GM23338 (cell line): ENCODE measurements around the gene TMEM218. TPM values are rescaled to one million over a fixed set of nuclear protein-coding genes. Genes with fewer than 3 reads are reported as not detected.

Source experiments
- ATAC-seq: fragments of 200-7000 bp; cut with Tn5 transposase; 3 replicates; pipeline ENCODE4 v1.9.1; 2020
- DNase-seq: peaks from one replicate; pipeline ENCODE4 v3.0.0-alpha.2; 2015; ENCODE audit warnings: low spot score
- H2AFZ ChIP-seq: fragments of 200-600 bp; sonication (generic); 2 replicates; pipeline ENCODE4 v1.8.0; 2016; ENCODE audit warnings: antibody characterized with exemption, mild to moderate bottlenecking, moderate library complexity
- H3F3A ChIP-seq: fragments of 200-600 bp; sonication (generic); replicated peaks from 2 replicates; pipeline ENCODE4 v1.8.0; 2017; ENCODE audit warnings: antibody characterized with exemption, mixed run types, low read depth
- H3K27ac ChIP-seq: fragments of 200-600 bp; sonication (generic); 2 replicates; pipeline ENCODE4 v1.6.1; 2016; ENCODE audit warnings: low read depth
- H3K27me3 ChIP-seq: fragments of 200-600 bp; sonication (generic); 2 replicates; pipeline ENCODE4 v1.8.0; 2016; ENCODE audit warnings: mild to moderate bottlenecking, mixed run types, moderate library complexity; ENCODE audit not compliant: insufficient read depth
- H3K36me3 ChIP-seq: fragments of 200-600 bp; sonication (generic); 2 replicates; pipeline ENCODE4 v1.8.0; 2016; ENCODE audit warnings: mild to moderate bottlenecking; ENCODE audit not compliant: insufficient read depth
- H3K4me1 ChIP-seq: fragments of 200-600 bp; sonication (generic); 2 replicates; pipeline ENCODE4 v1.8.0; 2016; ENCODE audit warnings: mild to moderate bottlenecking, moderate library complexity; ENCODE audit not compliant: insufficient read depth
- H3K4me2 ChIP-seq: fragments of 200-600 bp; sonication (generic); 2 replicates; pipeline ENCODE4 v1.7.1; 2017; ENCODE audit warnings: mixed run types
- H3K4me3 ChIP-seq: fragments of 200-600 bp; sonication (generic); 2 replicates; pipeline ENCODE4 v1.6.1; 2016; ENCODE audit warnings: mixed run types
- H3K79me2 ChIP-seq: fragments of 200-600 bp; sonication (generic); replicated peaks from 2 replicates; pipeline ENCODE4 v1.8.0; 2017; ENCODE audit warnings: mild to moderate bottlenecking; ENCODE audit not compliant: insufficient read depth
- H3K9me2 ChIP-seq: fragments of 200-600 bp; sonication (generic); 2 replicates; pipeline ENCODE4 v1.8.0; 2017; ENCODE audit not compliant: insufficient read depth
- H4K20me1 ChIP-seq: fragments of 200-600 bp; sonication (generic); replicated peaks from 2 replicates; pipeline ENCODE4 v1.8.0; 2017; ENCODE audit warnings: mild to moderate bottlenecking; ENCODE audit not compliant: insufficient read depth
- H3K27ac Mint-ChIP-seq: 2 replicates; pipeline ENCODE4 v1.8.0; 2020; ENCODE audit warnings: inconsistent platforms, mild to moderate bottlenecking, moderate library complexity, mixed read lengths
- H3K27me3 Mint-ChIP-seq: 3 replicates; pipeline ENCODE4 v1.8.0; 2022; ENCODE audit warnings: low read depth, mild to moderate bottlenecking, moderate library complexity, mixed read lengths, inconsistent platforms; ENCODE audit not compliant: insufficient read depth, poor library complexity
- H3K36me3 Mint-ChIP-seq: 3 replicates; pipeline ENCODE4 v1.8.0; 2021; ENCODE audit warnings: low read depth, mild to moderate bottlenecking, inconsistent platforms, moderate library complexity, mixed read lengths
- H3K4me1 Mint-ChIP-seq: 3 replicates; pipeline ENCODE4 v1.8.0; 2020; ENCODE audit warnings: mild to moderate bottlenecking, inconsistent platforms, mixed read lengths
- H3K4me3 Mint-ChIP-seq: 3 replicates; pipeline ENCODE4 v1.8.0; 2021; ENCODE audit warnings: moderate library complexity, mild to moderate bottlenecking, inconsistent platforms, mixed read lengths
- H3K9me3 Mint-ChIP-seq: 3 replicates; pipeline ENCODE4 v1.8.0; 2020; ENCODE audit warnings: moderate library complexity, mild to moderate bottlenecking, inconsistent platforms, mixed read lengths
- CREB1 ChIP-seq: fragments of 250-450 bp; sonication (Bioruptor Pico); IDR thresholded peaks from 2 replicates; pipeline ENCODE4 v1.5.0; 2020; ENCODE audit warnings: low read depth, mild to moderate bottlenecking, moderate library complexity
- EZH2 ChIP-seq: fragments of 200-600 bp; sonication (generic); IDR thresholded peaks from one replicate; pipeline ENCODE4 v1.8.0; 2017; ENCODE audit warnings: antibody characterized with exemption, mild to moderate bottlenecking, low read depth; ENCODE audit not compliant: unreplicated experiment
- JUNB ChIP-seq: IDR thresholded peaks from one replicate; pipeline ENCODE4 v1.6.1; 2016; ENCODE audit warnings: antibody characterized with exemption; ENCODE audit not compliant: unreplicated experiment
- POLR2AphosphoS5 ChIP-seq: IDR thresholded peaks from 2 replicates; pipeline ENCODE4 v1.6.1; 2016; ENCODE audit warnings: antibody characterized with exemption, low read depth
- STAT1 ChIP-seq: IDR thresholded peaks from one replicate; pipeline ENCODE4 v1.6.1; 2016; ENCODE audit warnings: antibody characterized with exemption; ENCODE audit not compliant: unreplicated experiment
- long read RNA-seq: library from polyadenylated mRNA; unstranded; transcript quantifications from one replicate; pipeline ENCODE4 v2.0.0, GENCODE V29; 2020; ENCODE audit not compliant: unreplicated experiment
- polyA plus RNA-seq: library from polyadenylated mRNA; unstranded; fragments of >200 nt; fragmentation: Nextera tagmentation; extraction: Ambion mirVana; gene quantifications from 2 replicates; pipeline ENCODE4 v1.2.1, GENCODE V29; 2016
- total RNA-seq: library from RNA; depleted of rRNA; stranded (reverse); fragments of >200 nt; shearing (Covaris generic); gene quantifications from 2 replicates; pipeline ENCODE4 v1.2.3, GENCODE V29; 2014; rRNA removed
- TF ChIP-seq, protein P1 (sequence below), 2 experiments: fragments of 200-600 bp in 1 of 2; sonication (generic) in 1 of 2; conservative IDR thresholded peaks; 2 replicates each; pipeline versions ENCODE4 v1.5.1 to v1.6.1; 2016 to 2017; ENCODE audit warnings: antibody characterized with exemption in 2 of 2, low read depth in 2 of 2, mild to moderate bottlenecking in 2 of 2, moderate library complexity in 1 of 2

TMEM218 gene
- 13.4 and 23.7 TPM in 2 replicates for total RNA-seq
- polyA plus RNA-seq, result 23.8 and 24.2 TPM in 2 replicates
- long read RNA-seq, partial matches to known transcripts, result 0 of 9 reads
- long read RNA-seq, other reads (novel, unspliced or antisense), result 7 of 9 reads

DNA sequence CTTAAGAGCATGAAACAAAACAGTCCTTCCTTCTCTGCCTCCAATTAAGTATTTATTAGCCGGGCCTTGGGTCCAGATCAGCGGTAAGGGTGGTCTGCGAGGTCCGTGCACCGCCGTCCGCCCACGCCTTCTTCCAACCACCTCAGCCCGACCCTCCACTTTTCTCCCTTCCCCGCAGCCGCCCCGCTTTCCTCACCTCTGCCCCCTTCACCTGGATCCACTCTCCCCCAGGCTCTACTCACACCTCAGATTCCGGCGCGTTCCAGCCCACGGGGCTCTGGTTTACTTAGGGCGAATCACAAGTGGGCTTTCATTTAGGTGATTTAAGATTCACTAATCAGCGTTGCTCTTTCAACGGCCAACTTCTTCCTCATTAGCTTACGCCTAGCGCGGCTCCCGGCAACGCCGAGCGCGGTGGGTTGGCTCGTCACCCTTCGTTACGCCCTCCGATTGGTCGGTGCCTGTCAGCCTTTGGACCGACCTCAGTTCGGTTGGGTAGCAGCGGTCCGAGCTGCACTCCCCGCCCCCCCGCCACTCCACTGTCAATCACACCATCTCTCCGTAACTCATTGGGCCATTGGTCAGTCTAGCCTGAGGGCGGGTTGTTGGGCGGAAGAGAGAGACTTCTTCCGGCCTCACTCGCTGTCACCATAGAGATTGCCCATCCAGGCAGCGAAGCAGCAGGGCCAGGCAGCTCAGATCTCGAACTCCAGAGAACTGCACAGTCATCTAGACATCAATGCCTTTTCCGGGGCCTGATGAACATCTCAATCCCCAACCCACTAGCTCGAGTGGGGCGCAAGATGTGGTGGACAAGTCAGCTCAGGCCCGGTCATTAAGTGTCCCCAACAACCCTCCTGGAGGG is at the start of gene TMEM218:
TMEM218 (minus strand) TSS at position 284 of the 865 bp plus-strand sequence. CDS start 9,385 bp downstream, outside the sequence.
- H3K4me2 ChIP-seq, result peak within 1 kb of the TSS; percentile 85
- peaks cover 5% of the 10 kb centered on the region for H3K27me3 Mint-ChIP-seq

DNA sequence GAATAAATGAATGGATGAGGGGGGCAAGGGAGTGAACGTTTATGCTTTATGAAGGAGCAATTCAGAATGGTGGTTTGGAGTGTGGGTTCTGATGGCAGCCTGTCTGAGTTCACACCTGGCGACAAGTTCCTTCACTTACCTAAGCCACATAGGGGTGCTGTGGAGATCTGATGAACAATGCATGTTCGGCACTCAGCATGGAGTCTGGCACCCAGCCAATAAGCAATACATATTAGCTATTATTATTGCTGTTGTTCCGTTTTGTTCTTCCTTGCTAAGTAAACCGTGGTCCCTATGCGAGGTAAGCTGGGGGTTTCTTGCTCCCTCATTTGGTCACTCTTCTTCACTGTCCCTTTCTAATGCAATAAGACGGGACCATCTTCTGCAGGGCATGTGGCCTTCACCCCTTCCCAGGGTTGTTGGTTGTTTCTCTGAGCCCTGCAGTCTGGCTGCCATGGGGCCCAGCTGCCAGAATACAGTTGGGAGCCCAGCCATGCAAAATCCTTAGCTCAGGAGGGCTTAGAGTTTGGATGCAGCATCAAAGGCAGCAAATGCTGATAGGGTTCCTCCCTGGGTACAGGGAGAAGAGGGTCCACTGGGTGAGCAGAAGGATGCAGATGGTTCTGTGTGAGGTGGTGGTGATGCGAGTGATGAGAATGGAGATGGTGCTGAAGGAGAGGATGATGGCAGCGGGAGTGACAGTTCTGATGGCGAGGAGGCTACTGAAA is 46.7 kb upstream of the TMEM218 start:
- H3K4me1 ChIP-seq, result peaks cover 23% of the 10 kb centered on the region
- no peak overlapping the region for H2AFZ ChIP-seq
- TF ChIP-seq, protein P1, sequence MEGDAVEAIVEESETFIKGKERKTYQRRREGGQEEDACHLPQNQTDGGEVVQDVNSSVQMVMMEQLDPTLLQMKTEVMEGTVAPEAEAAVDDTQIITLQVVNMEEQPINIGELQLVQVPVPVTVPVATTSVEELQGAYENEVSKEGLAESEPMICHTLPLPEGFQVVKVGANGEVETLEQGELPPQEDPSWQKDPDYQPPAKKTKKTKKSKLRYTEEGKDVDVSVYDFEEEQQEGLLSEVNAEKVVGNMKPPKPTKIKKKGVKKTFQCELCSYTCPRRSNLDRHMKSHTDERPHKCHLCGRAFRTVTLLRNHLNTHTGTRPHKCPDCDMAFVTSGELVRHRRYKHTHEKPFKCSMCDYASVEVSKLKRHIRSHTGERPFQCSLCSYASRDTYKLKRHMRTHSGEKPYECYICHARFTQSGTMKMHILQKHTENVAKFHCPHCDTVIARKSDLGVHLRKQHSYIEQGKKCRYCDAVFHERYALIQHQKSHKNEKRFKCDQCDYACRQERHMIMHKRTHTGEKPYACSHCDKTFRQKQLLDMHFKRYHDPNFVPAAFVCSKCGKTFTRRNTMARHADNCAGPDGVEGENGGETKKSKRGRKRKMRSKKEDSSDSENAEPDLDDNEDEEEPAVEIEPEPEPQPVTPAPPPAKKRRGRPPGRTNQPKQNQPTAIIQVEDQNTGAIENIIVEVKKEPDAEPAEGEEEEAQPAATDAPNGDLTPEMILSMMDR (conservative IDR thresholded peaks at IDR 0.05; ENCODE audit: low read depth in 2 of 2), result 0 out of 4 replicates have a peak, but pooled peaks of 1 of the 2 experiments have one; percentile 12
- no peak for TF ChIP-seq JUNB
- H3K4me3 Mint-ChIP-seq, result no peak overlapping the region
- H3K4me1 Mint-ChIP-seq, result peaks cover 32% of the 10 kb centered on the region
- no peaks in the 10 kb centered on the region for H3F3A ChIP-seq
- DNase-seq, result no peak
- no peak for ATAC-seq
- H3K79me2 ChIP-seq, result no peaks in the 10 kb centered on the region
- H3K9me3 Mint-ChIP-seq, result peaks cover 4% of the 10 kb centered on the region; the same call in 1 of the 3 replicates
- H3K4me2 ChIP-seq, result no peak overlapping the region
- no peaks in the 10 kb centered on the region; the same call in 1 of the 2 replicates for H3K27me3 ChIP-seq
- no peaks in the 10 kb centered on the region for H3K36me3 ChIP-seq
- peaks cover under 1% of the 10 kb centered on the region for H3K27me3 Mint-ChIP-seq
- no peak overlapping the region for H3K27ac ChIP-seq
- H3K4me3 ChIP-seq, result no peak overlapping the region
- no peaks in the 10 kb centered on the region for H4K20me1 ChIP-seq
- H3K36me3 Mint-ChIP-seq, result peaks cover 3% of the 10 kb centered on the region; the same call in 1 of the 3 replicates
- no peak overlapping the region for H3K27ac Mint-ChIP-seq
- H3K9me2 ChIP-seq, result no peaks in the 10 kb centered on the region

More for the DNA sequence above, at the start of gene TMEM218:
- H3K4me1 ChIP-seq, result peaks cover 15% of the 10 kb centered on the region
- no peaks in the 10 kb centered on the region for H4K20me1 ChIP-seq
- peak within 1 kb of the TSS; percentile 91 for H3K4me3 Mint-ChIP-seq
- peaks cover 17% of the 10 kb centered on the region for H3K9me3 Mint-ChIP-seq
- peaks cover 6% of the 10 kb centered on the region for H3K36me3 ChIP-seq
- H3K27ac Mint-ChIP-seq, result peak within 1 kb of the TSS; percentile 95
- peak within 1 kb of the TSS; percentile 78 for H3K4me3 ChIP-seq
- H3K27ac ChIP-seq, result peak within 1 kb of the TSS; percentile 61
- H2AFZ ChIP-seq, result peak within 1 kb of the TSS; percentile 75
- H3K4me1 Mint-ChIP-seq, result peaks cover 14% of the 10 kb centered on the region; the same call in 2 of the 3 replicates
- no peak for TF ChIP-seq JUNB
- TF ChIP-seq STAT1, result no peak
- TF ChIP-seq EZH2, result no peak
- peak; percentile 73 for TF ChIP-seq CREB1 (CRISPR knock-in tag)
- TF ChIP-seq POLR2AphosphoS5, result peak; percentile 60
- peaks cover 20% of the 10 kb centered on the region; the same call in 1 of the 2 replicates for H3K9me2 ChIP-seq
- H3K79me2 ChIP-seq, result peaks cover 24% of the 10 kb centered on the region
- H3F3A ChIP-seq, result no peaks in the 10 kb centered on the region; the same call in 1 of the 2 replicates
- H3K36me3 Mint-ChIP-seq, result peaks cover 24% of the 10 kb centered on the region
- DNase-seq, result peak; percentile 99
- H3K27me3 ChIP-seq, result no peaks in the 10 kb centered on the region
- peak; percentile 99 for ATAC-seq
